Hepatocyte (in vitro differentiated cells): ENCODE data around the gene ASCC2.

Experiments
- EZH2phosphoT487 ChIP-seq: fragments of 200-600 bp; sonication (generic); IDR thresholded peaks from one replicate; pipeline ENCODE4 v1.6.1; 2018; ENCODE audit warnings: antibody characterized with exemption, mild to moderate bottlenecking, low read depth, moderate library complexity; ENCODE audit not compliant: unreplicated experiment, severe bottlenecking
- TF ChIP-seq, protein P1 (sequence below): fragments of 200-600 bp; sonication (generic); IDR thresholded peaks from 2 replicates; pipeline ENCODE4 v1.5.1; 2016; ENCODE audit warnings: antibody characterized with exemption, mild to moderate bottlenecking; ENCODE audit not compliant: poor library complexity

DNA sequence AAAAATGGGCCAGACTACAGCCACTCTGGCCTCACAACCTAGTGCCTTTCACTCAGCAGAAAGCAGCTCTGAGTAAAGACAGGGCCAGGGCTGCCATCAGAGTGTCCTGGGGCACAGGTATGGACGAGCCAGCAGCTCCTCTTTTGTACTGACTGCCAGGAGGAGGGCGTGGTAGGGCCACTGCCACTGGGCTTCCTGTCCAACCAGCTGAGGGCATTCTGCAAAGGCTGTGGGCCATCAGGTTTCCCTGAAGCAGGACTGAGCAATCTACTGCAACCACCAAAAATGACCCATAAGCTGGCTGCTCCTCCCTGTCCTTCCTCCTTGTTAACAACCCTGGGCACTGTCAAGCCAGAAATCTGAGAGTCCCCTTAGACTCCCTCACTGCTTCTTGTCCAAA, 33.1 kb downstream of the ASCC2 start:
- TF ChIP-seq, protein P1, sequence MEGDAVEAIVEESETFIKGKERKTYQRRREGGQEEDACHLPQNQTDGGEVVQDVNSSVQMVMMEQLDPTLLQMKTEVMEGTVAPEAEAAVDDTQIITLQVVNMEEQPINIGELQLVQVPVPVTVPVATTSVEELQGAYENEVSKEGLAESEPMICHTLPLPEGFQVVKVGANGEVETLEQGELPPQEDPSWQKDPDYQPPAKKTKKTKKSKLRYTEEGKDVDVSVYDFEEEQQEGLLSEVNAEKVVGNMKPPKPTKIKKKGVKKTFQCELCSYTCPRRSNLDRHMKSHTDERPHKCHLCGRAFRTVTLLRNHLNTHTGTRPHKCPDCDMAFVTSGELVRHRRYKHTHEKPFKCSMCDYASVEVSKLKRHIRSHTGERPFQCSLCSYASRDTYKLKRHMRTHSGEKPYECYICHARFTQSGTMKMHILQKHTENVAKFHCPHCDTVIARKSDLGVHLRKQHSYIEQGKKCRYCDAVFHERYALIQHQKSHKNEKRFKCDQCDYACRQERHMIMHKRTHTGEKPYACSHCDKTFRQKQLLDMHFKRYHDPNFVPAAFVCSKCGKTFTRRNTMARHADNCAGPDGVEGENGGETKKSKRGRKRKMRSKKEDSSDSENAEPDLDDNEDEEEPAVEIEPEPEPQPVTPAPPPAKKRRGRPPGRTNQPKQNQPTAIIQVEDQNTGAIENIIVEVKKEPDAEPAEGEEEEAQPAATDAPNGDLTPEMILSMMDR: no peak
- no peak for TF ChIP-seq EZH2phosphoT487
